A549 (cell line): ENCODE measurements around the gene HSD11B2. TPM values are rescaled to one million over a fixed set of nuclear protein-coding genes. Genes with fewer than 3 reads are reported as not detected.

Experiments
- ATAC-seq, 2 experiments: fragments of 200-7000 bp in 1 of 2; fragments of >200 bp in 1 of 2; cut with Nextera tagmentation in 1 of 2; cut with Tn5 transposase in 1 of 2; 3 replicates each; pipeline versions ENCODE4 v1.8.0 to v1.9.1; 2018 to 2020; ENCODE audit warnings: mild to moderate bottlenecking in 1 of 2, moderate library complexity in 1 of 2
- CTCF ChIA-PET: fragments of 300-600 bp; sonication (Branson Sonifier 250); formaldehyde crosslinking; extraction: SDS; loops from one replicate; lab custom pipeline; 2021; ENCODE audit warnings: antibody characterized with exemption, inconsistent platforms; lab: Yijun Ruan, JAX
- POLR2A ChIA-PET: fragments of 350-600 bp; formaldehyde crosslinking; extraction: SDS; loops from one replicate; lab custom pipeline; 2021; ENCODE audit warnings: antibody characterized with exemption, inconsistent platforms; lab: Yijun Ruan, JAX
- DNase-seq, 2 experiments: peaks; one replicate each; pipeline versions ENCODE4 v3.0.0 to v3.0.0-alpha.2; 2011 to 2016; ENCODE audit warnings: low read depth in 1 of 2, low spot score in 1 of 2
- FAIRE-seq: peaks from 2 replicates; lab custom pipeline; 2011; peaks lifted over from hg19 to GRCh38; lab: Jason Lieb, UNC
- H3K27ac ChIP-seq, 2 experiments: fragments of >200 bp; sonication (Bioruptor Twin); formaldehyde crosslinking; 3 replicates each; pipeline ENCODE4 v1.5.1; 2016 to 2017
- H3K4me1 ChIP-seq: fragments of >200 bp; sonication (Bioruptor Twin); formaldehyde crosslinking; 3 replicates; pipeline ENCODE4 v1.6.1; 2016
- H3K4me2 ChIP-seq: fragments of >200 bp; sonication (Bioruptor Twin); formaldehyde crosslinking; 3 replicates; pipeline ENCODE4 v1.6.1; 2016
- H3K4me3 ChIP-seq: fragments of >200 bp; sonication (Bioruptor Twin); formaldehyde crosslinking; 3 replicates; pipeline ENCODE4 v1.5.1; 2016
- H3K9me3 ChIP-seq: fragments of >200 bp; sonication (Bioruptor Twin); formaldehyde crosslinking; 3 replicates; pipeline ENCODE4 v1.6.1; 2016
- ATOH8 ChIP-seq: fragments of 250-450 bp; sonication (Bioruptor Pico); IDR thresholded peaks from 2 replicates; pipeline ENCODE4 v1.5.0; 2020; ENCODE audit warnings: low read depth, mild to moderate bottlenecking, moderate library complexity
- CEBPB ChIP-seq, 2 experiments: fragments of >200 bp in 1 of 2; sonication (Bioruptor Twin) in 1 of 2; formaldehyde crosslinking in 1 of 2; IDR thresholded peaks; 2 replicates each; pipeline ENCODE4 v1.6.1; 2012 to 2016
- CHD2 ChIP-seq: fragments of 150-350 bp; IDR thresholded peaks from 2 replicates; pipeline ENCODE4 v1.6.1; 2014; ENCODE audit warnings: low read length; ENCODE audit not compliant: partially characterized antibody
- EHMT2 ChIP-seq: fragments of 200-600 bp; sonication (generic); IDR thresholded peaks from 2 replicates; pipeline ENCODE4 v1.6.1; 2016; ENCODE audit warnings: antibody characterized with exemption, low read depth, mild to moderate bottlenecking, moderate library complexity
- ELK1 ChIP-seq: fragments of 150-350 bp; IDR thresholded peaks from 2 replicates; pipeline ENCODE4 v1.6.1; 2014; ENCODE audit warnings: low read depth, mild to moderate bottlenecking, low read length
- GATA3 ChIP-seq: IDR thresholded peaks from 2 replicates; pipeline ENCODE4 v1.6.1; 2012; ENCODE audit warnings: borderline replicate concordance
- HMGXB4 ChIP-seq: fragments of 250-450 bp; sonication (Bioruptor Pico); IDR thresholded peaks from 2 replicates; pipeline ENCODE4 v1.5.0; 2021; ENCODE audit warnings: mild to moderate bottlenecking, moderate library complexity, borderline replicate concordance
- KDM1A ChIP-seq: fragments of 200-600 bp; sonication (generic); IDR thresholded peaks from 2 replicates; pipeline ENCODE4 v1.6.1; 2016; ENCODE audit warnings: low read depth, mild to moderate bottlenecking
- KDM5A ChIP-seq: fragments of 200-600 bp; sonication (generic); IDR thresholded peaks from 2 replicates; pipeline ENCODE4 v1.6.1; 2016; ENCODE audit warnings: antibody characterized with exemption, mild to moderate bottlenecking
- MAZ ChIP-seq: fragments of 150-350 bp; IDR thresholded peaks from 2 replicates; pipeline ENCODE4 v1.6.1; 2014; ENCODE audit warnings: antibody characterized with exemption, low read depth, low read length, borderline replicate concordance
- RAD21 ChIP-seq, 2 experiments: fragments of >200 bp in 1 of 2; sonication (Bioruptor Twin) in 1 of 2; formaldehyde crosslinking in 1 of 2; IDR thresholded peaks in 1 of 2; conservative IDR thresholded peaks in 1 of 2; 2 replicates in 1 of 2; 3 replicates in 1 of 2; pipeline ENCODE4 v1.6.1; 2012 to 2018; ENCODE audit warnings: inconsistent platforms in 1 of 2
- RARB ChIP-seq: fragments of 250-450 bp; sonication (Bioruptor Pico); IDR thresholded peaks from 2 replicates; pipeline ENCODE4 v1.8.0; 2021; ENCODE audit warnings: mild to moderate bottlenecking, moderate library complexity
- RFX5 ChIP-seq: fragments of 450-650 bp; IDR thresholded peaks from 2 replicates; pipeline ENCODE4 v1.7.1; 2014; ENCODE audit warnings: antibody characterized with exemption, mild to moderate bottlenecking, moderate library complexity
- TFCP2L1 ChIP-seq: fragments of 250-450 bp; sonication (Bioruptor Pico); IDR thresholded peaks from 2 replicates; pipeline ENCODE4 v1.5.0; 2021; ENCODE audit warnings: mild to moderate bottlenecking
- ZFP36 ChIP-seq: fragments of 450-650 bp; IDR thresholded peaks from 2 replicates; pipeline ENCODE4 v1.6.1; 2014; ENCODE audit warnings: borderline replicate concordance; ENCODE audit not compliant: partially characterized antibody
- ZNF302 ChIP-seq: fragments of 250-450 bp; sonication (Bioruptor Pico); IDR thresholded peaks from 2 replicates; pipeline ENCODE4 v1.9.0; 2021; ENCODE audit warnings: inconsistent platforms, mild to moderate bottlenecking, moderate library complexity
- ZSCAN20 ChIP-seq: fragments of 250-450 bp; sonication (Bioruptor Pico); IDR thresholded peaks from 2 replicates; pipeline ENCODE4 v1.8.0; 2022; ENCODE audit warnings: mild to moderate bottlenecking, moderate library complexity
- WGBS: methylation state at CpG from one replicate; pipeline ENCODE4 v1.1.6; 2017; ENCODE audit errors: missing lambda C conversion rate; 5-methylcytosine and 5-hydroxymethylcytosine counted together
- polyA plus RNA-seq, 4 experiments: library from polyadenylated mRNA; depleted of rRNA in 3 of 4; stranded (reverse); fragments of >200 nt; fragmentation: RNase III in 1 of 4; extraction: RNeasy Plus Mini Kit Qiagen cat#74134 plus additional on column Dnase treatment in 1 of 4; gene quantifications; 2 replicates in 3 of 4; 3 replicates in 1 of 4; pipeline ENCODE4 v1.2.3, GENCODE V29; 2011 to 2017
- TF ChIP-seq, protein P1 (sequence below): fragments of >200 bp; sonication (Bioruptor Twin); formaldehyde crosslinking; IDR thresholded peaks from 3 replicates; pipeline ENCODE4 v1.5.1; 2016

HSD11B2 gene
- polyA plus RNA-seq, 2 of the 4 experiments (the other 2 are of a cell fraction): 0.53 to 1.6 TPM

DNA sequence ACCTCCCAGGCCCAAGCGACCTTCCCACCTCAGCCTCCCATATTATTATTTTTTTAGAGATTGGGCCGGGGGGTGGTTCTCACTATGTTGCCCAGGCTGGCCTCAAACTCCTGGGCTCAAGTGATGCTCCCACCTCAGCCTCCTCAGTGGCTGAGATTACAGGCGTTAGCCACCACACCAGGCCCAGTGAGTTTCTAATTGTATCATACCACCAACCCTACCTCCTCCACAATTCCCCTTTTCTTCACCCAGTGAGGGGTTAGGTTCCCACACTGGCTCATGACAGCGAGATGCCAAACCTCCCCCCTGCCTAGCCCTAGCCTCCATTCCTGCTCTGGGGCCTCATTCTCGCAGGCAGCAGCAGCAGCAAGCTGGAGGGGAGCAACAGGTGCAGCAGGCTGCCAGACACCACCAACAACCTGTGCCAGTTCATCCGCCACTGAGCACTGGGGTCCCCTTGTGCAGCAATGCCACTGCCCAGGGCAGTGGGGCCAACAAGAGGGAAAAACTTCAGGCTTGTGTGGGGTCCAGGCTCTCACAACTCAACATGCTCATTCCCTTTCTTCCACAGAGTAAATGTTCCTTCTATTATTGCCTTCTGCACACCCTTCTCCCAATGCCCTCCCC lies 41.0 kb downstream of the HSD11B2 start:
- no peak for DNase-seq
- POLR2A ChIA-PET: no interaction called here
- ATAC-seq: no peak
- Histone ChIP-seq H3K4me2 (no peak overlapping the region), H3K4me3 (no peak overlapping the region), H3K4me1 (no peaks in the 10 kb centered on the region), H3K27ac (no peak overlapping the region), H3K9me3 (no peaks in the 10 kb centered on the region)
- no peak for FAIRE-seq
- TF ChIP-seq RARB (CRISPR knock-in tag) (no peak), ZFP36 (no peak), ATOH8 (no peak)
- 89% methylated on average over 5 of the region's 6 CpGs for WGBS
- CTCF ChIA-PET: interaction anchor here (1.2 to 4.3 kb wide), 3 partner anchors 9 to 44 kb away, joined by 3 to 19 read pairs (median 4); partner anchors contain the start of gene ATP6V0D1

DNA sequence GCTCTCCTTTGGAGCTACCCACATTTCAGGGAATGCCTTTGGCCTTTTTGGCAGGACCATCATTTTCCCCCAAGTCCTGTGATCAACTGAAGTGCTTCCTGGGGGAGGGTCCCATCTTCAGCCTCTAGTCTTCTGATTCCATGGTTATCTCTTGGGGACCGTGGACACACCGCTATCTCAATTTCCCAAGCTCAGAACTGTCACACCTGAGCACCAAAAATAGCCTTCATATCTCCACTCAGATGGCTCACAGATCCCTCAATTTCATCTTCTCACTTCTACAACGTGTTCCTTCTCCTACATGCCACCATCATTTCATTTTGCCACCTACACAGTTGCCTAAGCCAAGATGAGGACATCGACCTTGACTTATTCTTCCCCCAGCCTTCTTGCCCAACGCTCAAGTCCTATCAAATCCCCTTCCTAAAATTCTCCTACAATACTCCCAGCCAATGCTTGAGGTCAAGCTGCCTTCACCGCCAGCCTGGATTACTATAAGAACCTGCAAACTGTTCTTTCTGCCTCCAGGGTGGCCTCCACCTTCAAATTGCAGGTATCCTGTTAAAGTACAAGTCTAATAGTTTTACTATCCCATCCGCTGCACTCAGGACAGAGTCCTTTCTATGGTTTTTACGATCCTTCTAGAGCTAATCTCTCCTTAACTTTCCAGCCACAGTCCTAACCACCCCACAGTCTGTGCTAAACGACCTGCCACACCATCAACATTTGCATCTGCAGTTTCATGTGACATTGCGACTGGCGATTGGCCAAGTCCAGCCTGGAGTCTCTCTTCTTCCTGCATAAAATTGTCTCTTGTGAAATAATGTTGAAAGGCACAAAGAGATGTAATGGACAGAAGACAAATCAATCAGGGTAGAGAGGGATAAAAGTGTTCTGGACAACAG lies 43.9 kb downstream of the HSD11B2 start:
- CTCF ChIA-PET: interaction anchor here (0.6 to 3.3 kb wide), 11 partner anchors 9 to 169 kb away, joined by 3 to 22 read pairs (median 4); no protein-coding TSS in a partner anchor

More for the DNA sequence above, 43.9 kb downstream of the HSD11B2 start:
- Histone ChIP-seq H3K4me1 (peaks cover 5% of the 10 kb centered on the region; the same call in 1 of the 3 replicates), H3K4me3 (no peak overlapping the region)
- TF ChIP-seq MAZ: no peak
- TF ChIP-seq TFCP2L1 (CRISPR knock-in tag): no peak
- no peak for TF ChIP-seq KDM5A
- no peak for TF ChIP-seq RFX5
- TF ChIP-seq ELK1: no peak
- TF ChIP-seq ZNF302 (CRISPR knock-in tag): no peak
- no peak for TF ChIP-seq ZSCAN20 (CRISPR knock-in tag)
- no peak for TF ChIP-seq HMGXB4 (CRISPR knock-in tag)
- no peak for TF ChIP-seq CHD2
- no peak for TF ChIP-seq GATA3
- no peak for TF ChIP-seq KDM1A
- no peak for TF ChIP-seq EHMT2
- no peak for TF ChIP-seq CEBPB (IDR thresholded peaks at IDR 0.05)
- TF ChIP-seq RAD21 (conservative IDR thresholded peaks at IDR 0.05 in 1 of 2, IDR thresholded peaks at IDR 0.05 in 1 of 2): no peak
- TF ChIP-seq, protein P1, sequence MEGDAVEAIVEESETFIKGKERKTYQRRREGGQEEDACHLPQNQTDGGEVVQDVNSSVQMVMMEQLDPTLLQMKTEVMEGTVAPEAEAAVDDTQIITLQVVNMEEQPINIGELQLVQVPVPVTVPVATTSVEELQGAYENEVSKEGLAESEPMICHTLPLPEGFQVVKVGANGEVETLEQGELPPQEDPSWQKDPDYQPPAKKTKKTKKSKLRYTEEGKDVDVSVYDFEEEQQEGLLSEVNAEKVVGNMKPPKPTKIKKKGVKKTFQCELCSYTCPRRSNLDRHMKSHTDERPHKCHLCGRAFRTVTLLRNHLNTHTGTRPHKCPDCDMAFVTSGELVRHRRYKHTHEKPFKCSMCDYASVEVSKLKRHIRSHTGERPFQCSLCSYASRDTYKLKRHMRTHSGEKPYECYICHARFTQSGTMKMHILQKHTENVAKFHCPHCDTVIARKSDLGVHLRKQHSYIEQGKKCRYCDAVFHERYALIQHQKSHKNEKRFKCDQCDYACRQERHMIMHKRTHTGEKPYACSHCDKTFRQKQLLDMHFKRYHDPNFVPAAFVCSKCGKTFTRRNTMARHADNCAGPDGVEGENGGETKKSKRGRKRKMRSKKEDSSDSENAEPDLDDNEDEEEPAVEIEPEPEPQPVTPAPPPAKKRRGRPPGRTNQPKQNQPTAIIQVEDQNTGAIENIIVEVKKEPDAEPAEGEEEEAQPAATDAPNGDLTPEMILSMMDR: no peak
- TF ChIP-seq, all 56 proteins: peak for 0
- H3K4me2 ChIP-seq: no peak overlapping the region
- FAIRE-seq: no peak
- 88% methylated on average over 11 of the region's 11 CpGs for WGBS
- no peak overlapping the region for H3K27ac ChIP-seq
- H3K9me3 ChIP-seq: no peaks in the 10 kb centered on the region
- POLR2A ChIA-PET: no interaction called here
- DNase-seq: no peak
- ATAC-seq: no peak
